ENCODE data around the gene ELP5. TPM values are rescaled to one million over a fixed set of nuclear protein-coding genes. Genes with fewer than 3 reads are reported as not detected.
A peak's percentile ranks its signal among the peaks of the same experiment; 100 is the strongest.

Gene ELP5
- polyA plus RNA-seq, 1 experiment = 25.9 TPM

DNA sequence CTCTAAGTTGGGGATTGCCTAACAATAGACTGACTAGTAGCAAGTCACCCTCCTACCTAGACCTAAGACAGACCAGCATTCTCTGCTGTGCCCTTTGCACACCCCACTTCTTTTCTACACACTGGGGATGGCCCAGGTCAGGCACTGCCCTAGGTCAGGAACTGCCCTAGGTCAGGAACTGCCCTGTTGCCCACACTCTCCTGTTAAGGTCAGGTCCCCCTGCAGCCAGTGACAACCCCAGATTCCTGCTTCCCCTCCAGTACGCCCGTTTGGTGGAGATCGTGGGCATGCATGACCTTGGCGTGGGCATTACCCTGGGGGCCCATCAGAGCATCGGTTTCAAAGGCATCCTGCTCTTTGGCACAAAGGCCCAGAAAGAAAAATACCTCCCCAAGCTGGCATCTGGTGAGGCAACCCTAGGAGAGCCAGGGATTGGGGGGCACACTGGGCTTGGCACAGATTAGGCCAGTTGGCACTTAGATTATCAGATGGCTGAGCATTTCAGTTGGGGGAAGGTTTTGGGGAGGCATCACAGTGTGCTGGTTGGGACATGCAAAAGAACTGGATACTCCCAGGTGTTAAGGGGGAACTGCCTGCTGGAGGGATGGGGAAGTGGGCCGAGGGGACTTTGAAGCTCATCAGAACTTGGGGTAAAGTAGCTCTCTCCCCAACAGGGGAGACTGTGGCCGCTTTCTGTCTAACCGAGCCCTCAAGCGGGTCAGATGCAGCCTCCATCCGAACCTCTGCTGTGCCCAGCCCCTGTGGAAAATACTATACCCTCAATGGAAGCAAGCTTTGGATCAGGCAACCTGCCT lies 30.5 kb upstream of the ELP5 start:
- H3K27ac ChIP-seq (ENCODE audit: low read depth, low read length) = peak overlapping the region; percentile 11
- TF ChIP-seq, protein P1, sequence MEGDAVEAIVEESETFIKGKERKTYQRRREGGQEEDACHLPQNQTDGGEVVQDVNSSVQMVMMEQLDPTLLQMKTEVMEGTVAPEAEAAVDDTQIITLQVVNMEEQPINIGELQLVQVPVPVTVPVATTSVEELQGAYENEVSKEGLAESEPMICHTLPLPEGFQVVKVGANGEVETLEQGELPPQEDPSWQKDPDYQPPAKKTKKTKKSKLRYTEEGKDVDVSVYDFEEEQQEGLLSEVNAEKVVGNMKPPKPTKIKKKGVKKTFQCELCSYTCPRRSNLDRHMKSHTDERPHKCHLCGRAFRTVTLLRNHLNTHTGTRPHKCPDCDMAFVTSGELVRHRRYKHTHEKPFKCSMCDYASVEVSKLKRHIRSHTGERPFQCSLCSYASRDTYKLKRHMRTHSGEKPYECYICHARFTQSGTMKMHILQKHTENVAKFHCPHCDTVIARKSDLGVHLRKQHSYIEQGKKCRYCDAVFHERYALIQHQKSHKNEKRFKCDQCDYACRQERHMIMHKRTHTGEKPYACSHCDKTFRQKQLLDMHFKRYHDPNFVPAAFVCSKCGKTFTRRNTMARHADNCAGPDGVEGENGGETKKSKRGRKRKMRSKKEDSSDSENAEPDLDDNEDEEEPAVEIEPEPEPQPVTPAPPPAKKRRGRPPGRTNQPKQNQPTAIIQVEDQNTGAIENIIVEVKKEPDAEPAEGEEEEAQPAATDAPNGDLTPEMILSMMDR (IDR thresholded peaks at IDR 0.05; ENCODE audit: low read depth, low read length) = no peak
- no peaks in the 10 kb centered on the region for H3K27me3 ChIP-seq (ENCODE audit: control insufficient read depth, insufficient read depth, low read length)
- peak overlapping the region; percentile 86 for H3K4me3 ChIP-seq (ENCODE audit: low read depth, low read length)
- CTCF ChIA-PET = interaction anchor here (0.9 to 2.0 kb wide), 4 partner anchors 11 to 75 kb away, joined by 3 to 9 read pairs (median 4); no protein-coding TSS in a partner anchor
- POLR2A ChIA-PET = interaction anchor here (1.9 to 4.2 kb wide), 5 partner anchors 12 to 75 kb away, joined by 8 to 42 read pairs (median 10); partner anchors contain the start of genes CTDNEP1, DVL2, ELP5 and GABARAP
- H3K9me3 ChIP-seq (ENCODE audit: control insufficient read depth, insufficient read depth, low read length) = no peaks in the 10 kb centered on the region; the same call in 1 of the 2 replicates
- DNase-seq (ENCODE audit: low read depth, low spot score) = no peak

DNA sequence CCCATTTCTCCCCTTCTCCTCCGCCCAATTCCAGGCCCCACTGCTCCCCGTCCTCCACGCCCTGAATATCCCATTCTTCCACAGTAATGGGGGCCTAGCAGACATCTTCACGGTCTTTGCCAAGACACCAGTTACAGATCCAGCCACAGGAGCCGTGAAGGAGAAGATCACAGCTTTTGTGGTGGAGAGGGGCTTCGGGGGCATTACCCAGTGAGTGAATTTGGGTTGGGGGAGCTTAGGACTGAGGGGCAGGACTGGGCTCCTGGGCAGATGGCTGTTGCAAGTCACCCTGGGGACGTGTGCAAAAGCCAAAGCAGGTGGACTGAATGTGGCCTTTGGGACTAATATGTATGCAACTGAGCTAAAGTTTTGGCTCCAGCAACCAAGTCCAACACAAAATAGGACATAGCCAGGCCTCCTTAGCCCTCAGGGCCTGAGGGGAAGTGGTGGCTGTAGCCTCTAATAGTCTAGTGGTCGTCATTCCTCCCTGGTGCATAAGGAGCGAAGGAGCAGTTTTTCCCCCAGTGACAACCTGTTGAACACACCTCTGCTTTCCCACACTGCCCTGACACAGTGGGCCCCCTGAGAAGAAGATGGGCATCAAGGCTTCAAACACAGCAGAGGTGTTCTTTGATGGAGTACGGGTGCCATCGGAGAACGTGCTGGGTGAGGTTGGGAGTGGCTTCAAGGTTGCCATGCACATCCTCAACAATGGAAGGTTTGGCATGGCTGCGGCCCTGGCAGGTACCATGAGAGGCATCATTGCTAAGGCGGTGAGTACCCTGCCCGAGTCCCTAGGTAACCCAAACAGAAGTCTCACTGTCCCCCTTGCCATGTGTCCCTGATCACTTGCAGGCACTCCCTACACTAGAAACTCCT lies 29.7 kb upstream of the ELP5 start:
- no peak overlapping the region for H3K4me3 ChIP-seq (ENCODE audit: low read depth, low read length)
- CTCF ChIA-PET = interaction anchor here (1.0 to 2.0 kb wide), 2 partner anchors 10 to 27 kb away, joined by 3 to 4 read pairs; no protein-coding TSS in a partner anchor
- DNase-seq (ENCODE audit: low read depth, low spot score) = no peak
- POLR2A ChIA-PET = interaction anchor here (0.7 to 4.2 kb wide), 2 partner anchors 12 to 17 kb away, joined by 3 to 42 read pairs; partner anchors contain the start of genes DVL2 and PHF23
- no peaks in the 10 kb centered on the region; the same call in 1 of the 2 replicates for H3K9me3 ChIP-seq (ENCODE audit: control insufficient read depth, insufficient read depth, low read length)
- TF ChIP-seq, protein P1 (IDR thresholded peaks at IDR 0.05; ENCODE audit: low read depth, low read length) = no peak
- H3K27me3 ChIP-seq (ENCODE audit: control insufficient read depth, insufficient read depth, low read length) = no peaks in the 10 kb centered on the region
- peak overlapping the region; percentile 11 for H3K27ac ChIP-seq (ENCODE audit: low read depth, low read length)

GRCh38 chr17:7222972-7223292 lies 29.1 kb upstream of the ELP5 start:
- H3K27ac ChIP-seq (ENCODE audit: low read depth, low read length) = no peak overlapping the region
- no peak overlapping the region for H3K4me3 ChIP-seq (ENCODE audit: low read depth, low read length)
- no peak for DNase-seq (ENCODE audit: low read depth, low spot score)
- CTCF ChIA-PET = no interaction called here
- TF ChIP-seq, protein P1 (IDR thresholded peaks at IDR 0.05; ENCODE audit: low read depth, low read length) = no peak
- H3K9me3 ChIP-seq (ENCODE audit: control insufficient read depth, insufficient read depth, low read length) = no peaks in the 10 kb centered on the region; the same call in 1 of the 2 replicates
- POLR2A ChIA-PET = interaction anchor here (0.7 kb wide), 1 partner anchor 17 kb away, joined by 3 read pairs; the partner anchor contains the start of gene PHF23
- H3K27me3 ChIP-seq (ENCODE audit: control insufficient read depth, insufficient read depth, low read length) = no peaks in the 10 kb centered on the region

DNA sequence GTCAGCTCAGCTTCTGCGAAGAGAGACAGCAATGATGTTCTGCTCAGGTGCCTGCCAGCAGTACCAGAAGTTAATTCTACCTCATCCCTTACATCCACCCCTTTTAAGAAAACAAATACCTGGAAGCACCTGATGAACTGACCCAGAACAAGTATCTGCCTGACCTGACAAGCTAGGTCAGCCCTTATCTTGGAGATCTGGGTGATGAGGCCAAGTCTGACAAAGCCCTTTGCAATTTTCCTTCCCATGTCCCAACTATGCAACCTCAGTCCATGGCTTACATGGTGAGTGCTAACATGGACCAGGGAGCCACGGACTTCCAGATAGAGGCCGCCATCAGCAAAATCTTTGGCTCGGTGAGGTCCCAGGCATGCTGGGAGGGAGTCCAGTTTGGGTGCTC lies 28.6 kb upstream of the ELP5 start:
- TF ChIP-seq, protein P1 (IDR thresholded peaks at IDR 0.05; ENCODE audit: low read depth, low read length) = no peak
- H3K9me3 ChIP-seq (ENCODE audit: control insufficient read depth, insufficient read depth, low read length) = no peaks in the 10 kb centered on the region; the same call in 1 of the 2 replicates
- no peak overlapping the region for H3K4me3 ChIP-seq (ENCODE audit: low read depth, low read length)
- no peaks in the 10 kb centered on the region for H3K27me3 ChIP-seq (ENCODE audit: control insufficient read depth, insufficient read depth, low read length)
- no peak overlapping the region for H3K27ac ChIP-seq (ENCODE audit: low read depth, low read length)
- ChIA-PET POLR2A (no interaction called here), CTCF (no interaction called here)
- no peak for DNase-seq (ENCODE audit: low read depth, low spot score)

Data from AG04450 (cell line).